OCI-LY7 (cell line): ENCODE measurements around the gene TP73.

Experiments used
- CTCF ChIP-seq: fragments of 200-600 bp; sonication (generic); conservative IDR thresholded peaks from 2 replicates; pipeline ENCODE4 v1.5.1; 2014; ENCODE audit warnings: mild to moderate bottlenecking, antibody characterized with exemption, low read length, moderate library complexity, mixed read lengths
- EZH2phosphoT487 ChIP-seq: fragments of 200-600 bp; sonication (generic); IDR thresholded peaks from 2 replicates; pipeline ENCODE4 v1.6.1; 2018; ENCODE audit warnings: low read depth, borderline replicate concordance, mild to moderate bottlenecking, mixed run types, antibody characterized with exemption, low read length, moderate library complexity, mixed read lengths

GRCh38 chr1:3680488-3681230 is 28.3 kb downstream of the TP73 start:
- TF ChIP-seq CTCF (no peak), EZH2phosphoT487 (no peak)
